Large intestine (tissue), 3 donors: ENCODE results near the gene MBTPS1. TPM values are rescaled to one million over a fixed set of nuclear protein-coding genes. Genes with fewer than 3 reads are reported as not detected.

Source experiments
- DNase-seq, 2 donors: peaks; one replicate each; pipeline versions ENCODE4 v3.0.0 to v3.0.0-alpha.2; 2013
- H3K27ac ChIP-seq: one replicate; pipeline ENCODE4 v1.5.1; 2013; ENCODE audit warnings: low read length
- H3K27me3 ChIP-seq: 2 replicates; pipeline ENCODE4 v1.6.1; 2013; ENCODE audit warnings: low read length; ENCODE audit not compliant: control insufficient read depth, insufficient read depth
- H3K36me3 ChIP-seq: 2 replicates; pipeline ENCODE4 v1.6.1; 2013; ENCODE audit warnings: low read length; ENCODE audit not compliant: control insufficient read depth, insufficient read depth
- H3K4me1 ChIP-seq: one replicate; pipeline ENCODE4 v1.6.1; 2013; ENCODE audit warnings: low read length; ENCODE audit not compliant: control insufficient read depth, insufficient read depth
- H3K4me3 ChIP-seq: one replicate; pipeline ENCODE4 v1.5.1; 2013; ENCODE audit warnings: low read length
- H3K9me3 ChIP-seq: one replicate; pipeline ENCODE4 v1.6.1; 2013; ENCODE audit warnings: mild to moderate bottlenecking, low read depth, low read length, moderate library complexity; ENCODE audit not compliant: control insufficient read depth
- WGBS: methylation state at CpG from one replicate; pipeline ENCODE4 v1.1.5; 2013; ENCODE audit warnings: low lambda C conversion rate; ENCODE audit not compliant: insufficient coverage; 5-methylcytosine and 5-hydroxymethylcytosine counted together
- polyA plus RNA-seq: library from polyadenylated mRNA; unstranded; fragments of 120-200 nt; gene quantifications from one replicate; pipeline ENCODE4 v1.2.1, GENCODE V29; 2013

MBTPS1 gene
- polyA plus RNA-seq, 1 donor: 67.7 TPM

GRCh38 chr16:84045818-84046470 lies 70.8 kb downstream of the MBTPS1 start:
- DNase-seq: no peak
- no peak overlapping the region for H3K27ac ChIP-seq
- H3K4me1 ChIP-seq: no peaks in the 10 kb centered on the region
- peaks cover 18% of the 10 kb centered on the region for H3K36me3 ChIP-seq
- no peaks in the 10 kb centered on the region for H3K9me3 ChIP-seq
- H3K4me3 ChIP-seq: no peak overlapping the region
- no CpG with 5 or more reads among the region's 19 CpGs for WGBS
- peaks cover 34% of the 10 kb centered on the region for H3K27me3 ChIP-seq

- Histone ChIP-seq H3K4me3 (no peak overlapping the region), H3K9me3 (no peaks in the 10 kb centered on the region), H3K27ac (no peak overlapping the region), H3K4me1 (no peaks in the 10 kb centered on the region), H3K27me3 (peaks cover 34% of the 10 kb centered on the region), H3K36me3 (peaks cover 15% of the 10 kb centered on the region)
- no peak for DNase-seq
- WGBS: no CpG with 5 or more reads among the region's 36 CpGs
Measured at GRCh38 chr16:84045001-84045817, 71.5 kb downstream of the MBTPS1 start.

GRCh38 chr16:84044118-84044488 lies 72.6 kb downstream of the MBTPS1 start:
- WGBS: no CpG with 5 or more reads among the region's 5 CpGs
- Histone ChIP-seq H3K4me1 (no peaks in the 10 kb centered on the region), H3K4me3 (no peak overlapping the region), H3K9me3 (no peaks in the 10 kb centered on the region), H3K27me3 (peaks cover 34% of the 10 kb centered on the region), H3K36me3 (peaks cover 5% of the 10 kb centered on the region), H3K27ac (no peak overlapping the region)
- DNase-seq: peak in 1 of 2 donors; percentile 11

- Histone ChIP-seq H3K27me3 (peaks cover 34% of the 10 kb centered on the region), H3K4me3 (no peak overlapping the region), H3K9me3 (no peaks in the 10 kb centered on the region), H3K27ac (no peak overlapping the region), H3K4me1 (no peaks in the 10 kb centered on the region), H3K36me3 (peaks cover 5% of the 10 kb centered on the region)
- no peak for DNase-seq
- no CpG with 5 or more reads among the region's 18 CpGs for WGBS
Measured at GRCh38 chr16:84043486-84044117, 73.1 kb downstream of the MBTPS1 start.

DNA sequence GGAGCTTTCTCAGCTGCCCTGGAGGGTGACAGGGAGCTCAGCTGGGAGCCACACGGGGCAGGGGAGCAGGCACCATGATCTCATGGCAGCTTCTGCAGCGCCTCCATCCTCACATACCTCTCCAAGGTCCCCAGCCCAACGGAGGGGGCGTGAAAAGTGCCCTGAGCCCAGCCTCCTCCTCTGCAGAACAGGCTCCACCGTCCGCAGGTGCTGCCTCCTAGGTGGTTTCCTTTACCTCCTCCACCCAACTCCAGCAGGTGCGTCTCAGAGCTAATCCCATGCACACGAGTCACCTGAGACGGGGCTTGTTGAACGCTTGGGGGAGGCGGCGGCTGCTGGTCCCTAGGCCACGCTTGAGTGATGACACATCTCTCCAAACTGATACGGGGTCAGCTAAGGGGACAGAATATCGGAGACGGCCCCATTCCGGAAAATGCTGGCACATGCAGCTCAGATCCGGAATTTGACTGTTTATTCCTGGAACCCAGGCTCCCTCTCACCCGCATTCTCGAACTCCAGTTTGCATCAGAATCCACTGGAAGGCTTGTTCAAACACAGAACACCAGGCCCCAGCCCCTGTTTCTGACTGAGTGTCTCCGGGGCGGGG lies 73.8 kb downstream of the MBTPS1 start:
- no peak overlapping the region for H3K27ac ChIP-seq
- H3K9me3 ChIP-seq: no peaks in the 10 kb centered on the region
- H3K4me3 ChIP-seq: no peak overlapping the region
- no peaks in the 10 kb centered on the region for H3K4me1 ChIP-seq
- whole genome bisulfite sequencing: no CpG with 5 or more reads among the region's 22 CpGs
- H3K36me3 ChIP-seq: no peaks in the 10 kb centered on the region
- DNase-seq: peak in 1 of 2 donors; percentile 43
- peaks cover 34% of the 10 kb centered on the region for H3K27me3 ChIP-seq

- Histone ChIP-seq H3K4me3 (no peak within 1 kb of the TSS), H3K9me3 (no peaks in the 10 kb centered on the region), H3K27me3 (peaks cover 34% of the 10 kb centered on the region), H3K27ac (no peak within 1 kb of the TSS), H3K4me1 (no peaks in the 10 kb centered on the region), H3K36me3 (no peaks in the 10 kb centered on the region)
- DNase-seq: no peak
- WGBS: no CpG with 5 or more reads among the region's 9 CpGs
Measured at GRCh38 chr16:84042308-84042878, 74.3 kb downstream of the MBTPS1 start, which contains the start of gene SLC38A8. Gene SLC38A8, minus strand, starts transcription at chr16:84042795. Its CDS starts 638 bp downstream, at chr16:84042157.

DNA sequence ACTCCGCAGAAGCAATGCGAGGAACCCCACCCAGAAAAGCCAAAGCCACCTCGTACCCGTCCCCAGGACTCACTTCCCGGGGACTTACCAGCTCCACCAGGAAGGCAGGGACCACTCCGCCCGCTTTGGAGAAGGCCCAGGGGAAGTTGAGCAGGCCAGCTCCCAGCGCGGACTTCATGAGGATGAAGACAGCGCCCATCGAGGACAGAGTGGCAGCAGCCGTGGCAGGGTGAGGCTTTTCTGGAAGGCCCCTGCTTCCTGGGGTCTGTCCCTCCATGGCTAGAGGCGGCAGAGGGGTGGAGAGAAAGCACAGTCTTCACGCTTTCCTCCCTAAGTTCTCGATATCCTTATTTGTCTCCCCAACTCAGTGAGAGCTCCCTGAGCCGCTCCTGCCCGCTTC lies 74.9 kb downstream of the MBTPS1 start:
- H3K27ac ChIP-seq: no peak overlapping the region

GRCh38 chr16:84040823-84041820 lies 75.6 kb downstream of the MBTPS1 start:
- WGBS: no CpG with 5 or more reads among the region's 42 CpGs

More for the DNA sequence above, 74.9 kb downstream of the MBTPS1 start:
- H3K9me3 ChIP-seq: no peaks in the 10 kb centered on the region
- 80% methylated on average over 2 of the region's 17 CpGs for WGBS
- H3K4me1 ChIP-seq: no peaks in the 10 kb centered on the region
- peaks cover 34% of the 10 kb centered on the region for H3K27me3 ChIP-seq
- no peak overlapping the region for H3K4me3 ChIP-seq
- DNase-seq: no peak
- no peaks in the 10 kb centered on the region for H3K36me3 ChIP-seq

GRCh38 chr16:84040226-84040822 lies 76.4 kb downstream of the MBTPS1 start:
- peaks cover 4% of the 10 kb centered on the region for H3K9me3 ChIP-seq
- no peaks in the 10 kb centered on the region for H3K4me1 ChIP-seq
- no CpG with 5 or more reads among the region's 14 CpGs for WGBS
- H3K36me3 ChIP-seq: no peaks in the 10 kb centered on the region
- no peak overlapping the region for H3K4me3 ChIP-seq
- H3K27ac ChIP-seq: no peak overlapping the region
- DNase-seq: no peak
- peaks cover 34% of the 10 kb centered on the region for H3K27me3 ChIP-seq

More at GRCh38 chr16:84040823-84041820, 75.6 kb downstream of the MBTPS1 start:
- Histone ChIP-seq H3K4me1 (no peaks in the 10 kb centered on the region), H3K9me3 (peaks cover 4% of the 10 kb centered on the region), H3K27me3 (peaks cover 34% of the 10 kb centered on the region), H3K27ac (no peak overlapping the region), H3K4me3 (no peak overlapping the region), H3K36me3 (no peaks in the 10 kb centered on the region)
- no peak for DNase-seq
